Upper lobe of left lung (tissue), 6 donors: ENCODE measurements around the gene NASP. TPM values are rescaled to one million over a fixed set of nuclear protein-coding genes. Genes with fewer than 3 reads are reported as not detected.

Source experiments
- ATAC-seq, 2 donors: fragments of 200-7000 bp; cut with Tn5 transposase; one replicate each; pipeline ENCODE4 v1.9.1; 2022; ENCODE audit warnings: mild to moderate bottlenecking in 2 of 2, moderate library complexity in 2 of 2; ENCODE audit not compliant: low FRiP score in 2 of 2
- DNase-seq, 2 donors: peaks; one replicate each; pipeline ENCODE4 v3.0.0-alpha.2; 2019 to 2020
- H3K27ac ChIP-seq, 4 donors: fragments of 200-600 bp; sonication (generic); one replicate each; pipeline ENCODE4 v1.5.1; 2016 to 2019
- H3K27me3 ChIP-seq, 4 donors: fragments of 200-600 bp; sonication (generic); one replicate each; pipeline ENCODE4 v1.5.1; 2017 to 2019
- H3K36me3 ChIP-seq, 4 donors: fragments of 200-600 bp; sonication (generic); one replicate each; pipeline ENCODE4 v1.5.1; 2016 to 2019
- H3K4me1 ChIP-seq, 4 donors: fragments of 200-600 bp; sonication (generic); one replicate each; pipeline ENCODE4 v1.5.1; 2018 to 2019
- H3K4me3 ChIP-seq, 4 donors: fragments of 200-600 bp; sonication (generic); one replicate each; pipeline ENCODE4 v1.5.1; 2017 to 2019; ENCODE audit warnings: mild to moderate bottlenecking in 2 of 4, moderate library complexity in 1 of 4
- H3K9me3 ChIP-seq, 4 donors: fragments of 200-600 bp; sonication (generic); one replicate each; pipeline ENCODE4 v1.5.1; 2018 to 2019
- CTCF ChIP-seq, 6 experiments: fragments of 450-650 bp in 4 of 6; fragments of 200-600 bp in 2 of 6; sonication (generic) in 2 of 6; IDR thresholded peaks; one replicate each; pipeline ENCODE4 v1.5.1; 2016 to 2019; ENCODE audit warnings: antibody characterized with exemption in 6 of 6
- EP300 ChIP-seq, 4 donors: sonication (generic); formaldehyde crosslinking; IDR thresholded peaks; one replicate each; pipeline ENCODE4 v1.5.1; 2017; ENCODE audit warnings: antibody characterized with exemption in 4 of 4, control low read depth in 2 of 4
- POLR2A ChIP-seq, 4 donors: fragments of 450-650 bp; IDR thresholded peaks; one replicate each; pipeline ENCODE4 v1.5.1; 2016 to 2017; ENCODE audit warnings: antibody characterized with exemption in 4 of 4, mild to moderate bottlenecking in 2 of 4
- POLR2AphosphoS5 ChIP-seq, 2 donors: sonication (generic); formaldehyde crosslinking; IDR thresholded peaks; one replicate each; pipeline ENCODE4 v1.5.1; 2017; ENCODE audit warnings: antibody characterized with exemption in 2 of 2
- WGBS, 2 donors: methylation state at CpG; one replicate each; pipeline ENCODE4 v1.1.5; 2017 to 2018; 5-methylcytosine and 5-hydroxymethylcytosine counted together
- total RNA-seq, 6 donors: library from RNA; depleted of rRNA in 4 of 6; stranded (reverse); fragments of >200 nt in 4 of 6; gene quantifications; one replicate each; pipeline versions ENCODE4 v1.1.0 to v1.2.1, GENCODE V29; 2016 to 2021
- donor health status: DM: no; HTN: no; CAD: no; lungs with moderate emphysema.
- donor health status: DM: no; HTN: yes; CAD: no; lungs with severe emphysema.

The NASP gene
- total RNA-seq, 6 donors from 2014 or later: 43.5 to 94.3 (median 59.5) TPM

DNA sequence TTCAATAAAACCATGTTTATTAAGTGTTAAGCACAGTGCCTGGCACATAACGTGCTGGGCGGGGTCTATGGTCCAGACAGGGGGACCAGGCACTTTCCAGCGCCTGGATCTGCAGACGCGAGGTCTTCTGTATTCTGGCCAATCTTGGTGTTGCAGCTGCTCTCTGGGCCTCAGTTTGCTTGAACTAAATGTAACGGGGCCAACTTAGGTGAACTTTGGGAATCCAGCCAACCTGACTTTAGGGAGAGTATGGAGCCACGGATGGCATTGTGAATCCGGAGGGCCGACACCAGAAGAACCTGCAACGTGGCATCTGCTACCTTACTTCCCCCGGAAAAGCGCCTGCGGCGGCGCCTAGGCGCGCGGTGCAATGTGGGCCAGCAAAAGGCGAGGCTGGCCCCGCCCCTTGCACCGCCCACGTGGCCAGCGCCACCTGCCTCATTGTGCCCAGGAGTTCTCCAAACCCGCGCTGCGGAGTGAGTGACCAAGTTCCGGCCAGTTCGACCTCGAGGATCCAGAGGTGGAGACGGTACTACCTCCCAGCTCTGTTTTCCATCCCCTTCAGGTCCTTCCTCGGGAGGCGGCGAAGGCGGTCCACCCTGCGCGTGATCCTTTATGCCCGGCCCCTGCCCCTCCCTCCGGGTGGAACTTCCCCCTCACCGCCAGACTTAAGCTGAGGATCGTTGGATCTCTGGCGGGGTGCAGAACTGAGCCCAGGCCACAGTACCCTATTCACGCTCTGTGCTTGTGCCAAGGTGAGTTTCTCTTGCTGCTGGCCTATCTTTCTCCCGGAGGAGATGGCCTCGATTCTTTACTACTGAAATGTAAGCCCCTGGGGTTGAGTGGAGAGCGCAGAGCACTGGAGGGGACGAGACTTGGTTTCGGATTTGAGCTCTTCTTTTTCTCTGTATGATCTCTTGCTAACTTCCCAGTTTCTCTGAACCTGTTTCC is 33.2 kb upstream of the NASP start, which contains the start of gene AKR1A1:
Gene AKR1A1 (plus strand): TSS at position 426 of the 951 bp plus-strand sequence. CDS start 10,969 bp downstream, outside the sequence.
- Histone ChIP-seq H3K4me3 (peak within 1 kb of the TSS; percentile 42 to 66 (median 59)), H3K9me3 (no peaks in the 10 kb centered on the region), H3K36me3 (peaks cover 0 to 14% (median 6%) of the 10 kb centered on the region in 4 donors), H3K27ac (peak within 1 kb of the TSS; percentile 72 to 91 (median 80)), H3K4me1 (peaks cover 13 to 35% (median 19%) of the 10 kb centered on the region in 4 donors), H3K27me3 (no peaks in the 10 kb centered on the region)
- peak; percentile 93 to 98 for DNase-seq
- peak; percentile 97 to 99 for ATAC-seq
- TF ChIP-seq CTCF (IDR thresholded peaks at IDR 0.05) (peak in 2 of 6 experiments; percentile 23 to 29), POLR2AphosphoS5 (IDR thresholded peaks at IDR 0.05) (peak; percentile 77 to 82), POLR2A (IDR thresholded peaks at IDR 0.05) (peak in 3 of 4 donors; percentile 23 to 77 (median 64)), EP300 (IDR thresholded peaks at IDR 0.05) (no peak)
- WGBS, 2 donors: 1 to 2% methylated on average over 28 to 47 of the region's 47 CpGs

GRCh38 chr1:45551684-45552083 is 32.2 kb upstream of the NASP start:
- H3K27ac ChIP-seq: peak overlapping the region; percentile 72 to 91 (median 80)
- H3K36me3 ChIP-seq: peaks cover 0 to 16% (median 9%) of the 10 kb centered on the region in 4 donors
- no peaks in the 10 kb centered on the region for H3K27me3 ChIP-seq
- no peak for DNase-seq
- no peaks in the 10 kb centered on the region for H3K9me3 ChIP-seq
- H3K4me3 ChIP-seq: peak overlapping the region in 3 of 4 donors; percentile 59 to 66 (median 59)
- WGBS, 2 donors: 16 to 22% methylated on average over 3 of the region's 3 CpGs
- H3K4me1 ChIP-seq: peaks cover 13 to 35% (median 19%) of the 10 kb centered on the region in 4 donors
- TF ChIP-seq EP300 (IDR thresholded peaks at IDR 0.05) (no peak), POLR2AphosphoS5 (IDR thresholded peaks at IDR 0.05) (no peak), CTCF (IDR thresholded peaks at IDR 0.05) (no peak)
- no peak for ATAC-seq

- H3K27ac ChIP-seq: peak overlapping the region in 1 of 4 donors; percentile 84
Measured at GRCh38 chr1:45552331-45552730, 31.5 kb upstream of the NASP start.

DNA sequence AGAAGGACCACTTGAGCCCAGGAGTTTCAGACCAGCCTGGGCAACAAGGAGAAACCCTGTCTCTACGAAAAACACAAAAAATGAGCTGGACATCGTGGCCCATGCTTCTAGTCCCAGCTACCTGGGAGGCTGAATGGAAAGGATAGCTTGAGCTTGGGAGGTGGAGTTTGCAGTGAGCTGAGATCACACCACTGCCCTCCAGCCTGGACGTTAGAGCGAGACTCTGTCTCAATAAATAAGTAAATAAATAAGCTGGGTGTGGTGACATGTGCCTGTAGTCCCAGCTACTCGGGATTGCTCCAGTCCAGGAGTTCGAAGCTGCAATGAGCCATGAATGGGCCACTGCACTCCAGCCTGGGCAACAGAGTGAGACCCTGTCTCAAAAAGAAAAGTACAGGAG is 29.6 kb upstream of the NASP start:
- Histone ChIP-seq H3K4me3 (no peak overlapping the region), H3K4me1 (peaks cover 13 to 42% (median 22%) of the 10 kb centered on the region in 4 donors), H3K36me3 (peaks cover 0 to 18% (median 9%) of the 10 kb centered on the region in 4 donors), H3K9me3 (no peaks in the 10 kb centered on the region), H3K27me3 (no peaks in the 10 kb centered on the region), H3K27ac (no peak overlapping the region)
- ATAC-seq (no peak), DNase-seq (no peak)
- 76 to 81% methylated on average over 6 of the region's 6 CpGs for WGBS, 2 donors
- TF ChIP-seq POLR2A (IDR thresholded peaks at IDR 0.05): no peak
- TF ChIP-seq CTCF (IDR thresholded peaks at IDR 0.05): no peak
- no peak for TF ChIP-seq POLR2AphosphoS5 (IDR thresholded peaks at IDR 0.05)
- no peak for TF ChIP-seq EP300 (IDR thresholded peaks at IDR 0.05)

More at GRCh38 chr1:45552331-45552730, 31.5 kb upstream of the NASP start:
- Histone ChIP-seq H3K27me3 (no peaks in the 10 kb centered on the region), H3K4me3 (peak overlapping the region in 2 of 4 donors; percentile 59 to 66), H3K9me3 (no peaks in the 10 kb centered on the region), H3K4me1 (peaks cover 13 to 39% (median 21%) of the 10 kb centered on the region in 4 donors), H3K36me3 (peaks cover 0 to 17% (median 9%) of the 10 kb centered on the region in 4 donors)
- WGBS, 2 donors: 74% methylated on average over 1 of the region's 1 CpG
- DNase-seq (peak in 1 of 2 donors; percentile 73), ATAC-seq (no peak)
- TF ChIP-seq EP300 (IDR thresholded peaks at IDR 0.05) (no peak), POLR2AphosphoS5 (IDR thresholded peaks at IDR 0.05) (no peak), CTCF (IDR thresholded peaks at IDR 0.05) (no peak), POLR2A (IDR thresholded peaks at IDR 0.05) (no peak)
